T-helper 1 cell treated with Interleukin-12 subunit alpha and Interleukin-12 subunit beta and Interleukin-4 antibody, amounts not matched to agents 30 μg/mL and 1 μg/mL, for 36 hours (primary cell): ENCODE measurements around the gene TUBB4A.

Experiments
- H3K27ac Mint-ChIP-seq: one replicate; pipeline ENCODE4 v1.8.0; 2021; ENCODE audit warnings: mild to moderate bottlenecking, mixed read lengths
- H3K27me3 Mint-ChIP-seq: one replicate; pipeline ENCODE4 v1.8.0; 2021; ENCODE audit warnings: low read depth, mixed read lengths
- H3K36me3 Mint-ChIP-seq: one replicate; pipeline ENCODE4 v1.8.0; 2021; ENCODE audit warnings: low read depth, mixed read lengths
- H3K4me1 Mint-ChIP-seq: one replicate; pipeline ENCODE4 v1.8.0; 2021; ENCODE audit warnings: low read depth, mixed read lengths
- H3K4me3 Mint-ChIP-seq: one replicate; pipeline ENCODE4 v1.8.0; 2021; ENCODE audit warnings: mild to moderate bottlenecking, moderate library complexity, mixed read lengths
- H3K9me3 Mint-ChIP-seq: one replicate; pipeline ENCODE4 v1.8.0; 2021; ENCODE audit warnings: mixed read lengths

TUBB4A gene

GRCh38 chr19:6530386-6531162 lies 28.5 kb upstream of the TUBB4A start, which contains the start of gene TNFSF9:
Gene TNFSF9, plus strand, starts transcription at chr19:6531026. Its CDS starts 11 bp downstream, at chr19:6531037.
- H3K4me1 Mint-ChIP-seq = peaks cover 31% of the 10 kb centered on the region
- H3K9me3 Mint-ChIP-seq = no peaks in the 10 kb centered on the region
- H3K27ac Mint-ChIP-seq = peak within 1 kb of the TSS; percentile 58
- H3K4me3 Mint-ChIP-seq = peak within 1 kb of the TSS; percentile 90
- peaks cover 35% of the 10 kb centered on the region for H3K27me3 Mint-ChIP-seq
- H3K36me3 Mint-ChIP-seq = peaks cover 6% of the 10 kb centered on the region

DNA sequence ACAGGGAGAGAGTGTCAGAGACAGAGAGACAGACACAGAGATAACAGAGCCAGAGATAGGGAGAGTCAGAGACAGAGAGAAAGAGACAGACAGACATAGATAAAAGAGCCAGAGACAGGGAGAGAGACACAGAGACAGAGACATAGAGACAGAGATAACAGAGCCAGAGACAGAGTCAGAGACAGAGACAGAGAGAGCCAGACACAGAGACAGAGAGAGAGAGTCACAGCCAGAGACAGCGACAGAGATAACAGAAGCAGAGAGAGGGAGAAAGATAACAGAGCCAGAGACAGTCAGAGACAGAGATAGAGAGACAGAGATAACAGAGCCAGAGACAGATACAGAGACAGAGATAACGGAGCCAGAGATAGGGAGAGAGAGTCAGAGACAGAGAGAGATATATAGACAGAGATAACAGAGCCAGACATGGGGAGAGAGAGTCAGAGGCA lies 27.9 kb upstream of the TUBB4A start:
- no peaks in the 10 kb centered on the region for H3K9me3 Mint-ChIP-seq
- peaks cover 35% of the 10 kb centered on the region for H3K27me3 Mint-ChIP-seq
- peak overlapping the region; percentile 90 for H3K4me3 Mint-ChIP-seq
- H3K27ac Mint-ChIP-seq = peak overlapping the region; percentile 58
- H3K36me3 Mint-ChIP-seq = peaks cover 6% of the 10 kb centered on the region
- H3K4me1 Mint-ChIP-seq = peaks cover 30% of the 10 kb centered on the region

DNA sequence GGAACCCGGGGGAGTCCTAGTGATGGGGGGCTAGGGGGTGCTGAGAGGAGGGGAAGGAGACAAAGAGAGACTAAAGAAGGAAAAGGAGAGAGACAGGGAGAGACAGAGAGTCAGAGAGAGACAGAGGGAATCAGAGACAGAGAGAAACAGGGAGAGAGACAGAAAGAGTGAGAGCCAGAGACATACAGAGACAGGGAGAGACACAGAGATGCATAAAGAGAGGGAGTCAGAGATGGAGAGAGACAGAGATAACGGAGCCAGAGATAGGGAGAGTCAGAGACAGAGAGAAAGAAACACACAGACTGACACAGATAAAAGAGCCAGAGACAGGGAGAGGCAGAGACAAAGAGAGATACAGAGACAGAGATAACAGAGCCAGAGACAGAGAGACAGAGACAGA lies 27.2 kb upstream of the TUBB4A start:
- no peaks in the 10 kb centered on the region for H3K9me3 Mint-ChIP-seq
- peaks cover 28% of the 10 kb centered on the region for H3K4me1 Mint-ChIP-seq
- peaks cover 6% of the 10 kb centered on the region for H3K36me3 Mint-ChIP-seq
- peaks cover 35% of the 10 kb centered on the region for H3K27me3 Mint-ChIP-seq
- H3K27ac Mint-ChIP-seq = peak overlapping the region; percentile 16
- peak overlapping the region; percentile 90 for H3K4me3 Mint-ChIP-seq

DNA sequence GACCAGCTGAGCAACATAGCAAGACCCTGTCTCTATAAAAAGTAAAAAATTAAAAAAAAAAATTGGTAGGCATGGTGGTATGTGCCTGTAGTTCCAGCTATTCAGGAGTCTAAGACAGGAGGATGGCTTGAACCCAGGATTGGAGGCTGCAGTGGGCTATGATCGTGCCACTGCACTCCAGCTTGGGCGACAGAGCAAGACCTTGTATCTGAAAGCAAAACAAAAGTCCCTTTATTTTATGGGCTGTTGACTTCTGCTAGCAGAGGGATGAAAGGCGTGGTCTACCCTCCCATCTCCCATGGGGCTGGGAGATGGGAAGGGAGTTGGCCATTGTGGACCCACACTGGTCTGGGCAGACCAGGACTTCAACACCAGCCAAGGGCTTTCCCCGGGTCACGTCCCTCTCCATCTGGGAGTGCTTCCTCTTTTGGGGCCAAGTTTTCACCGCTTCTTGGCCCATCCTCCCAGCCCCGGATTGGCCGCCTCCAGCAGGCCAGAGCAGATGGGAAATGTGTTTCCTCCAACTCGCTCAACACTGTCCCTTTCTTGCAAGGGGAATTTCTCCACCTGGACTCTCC lies 26.5 kb upstream of the TUBB4A start:
- Mint-ChIP-seq H3K36me3 (peaks cover 6% of the 10 kb centered on the region), H3K27ac (no peak overlapping the region), H3K4me3 (no peak overlapping the region), H3K27me3 (peaks cover 35% of the 10 kb centered on the region), H3K9me3 (no peaks in the 10 kb centered on the region), H3K4me1 (peaks cover 28% of the 10 kb centered on the region)

DNA sequence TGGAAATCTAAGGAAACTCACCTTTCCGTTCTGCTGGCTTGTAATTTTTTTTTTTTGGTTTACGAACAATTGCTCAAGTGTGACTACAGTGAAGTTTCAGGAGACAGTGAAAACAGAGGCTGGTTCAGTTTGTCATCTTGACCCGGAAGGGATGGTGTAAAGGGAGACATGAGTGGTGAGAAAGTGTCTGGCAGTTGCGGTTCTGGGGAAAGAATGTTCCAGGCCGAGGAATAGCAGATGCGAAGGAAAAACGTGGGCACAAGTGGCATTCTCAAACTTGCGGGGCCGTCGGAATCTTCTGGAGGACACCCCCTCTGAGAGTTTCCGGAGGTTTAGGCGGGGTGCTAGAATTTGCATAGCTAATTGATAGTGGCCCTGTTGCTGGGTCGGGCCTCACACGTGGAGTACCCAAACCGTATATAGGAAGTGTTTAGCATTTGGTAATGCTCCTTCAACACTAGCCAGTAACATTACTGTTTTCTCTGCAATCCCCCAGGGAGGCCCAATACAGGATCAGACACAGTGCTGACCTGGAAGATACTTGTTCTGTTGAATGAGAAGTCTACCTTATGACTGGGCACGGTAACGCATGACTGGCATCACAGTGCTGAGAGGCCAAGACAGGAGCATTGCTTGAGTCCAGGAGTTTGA lies 25.9 kb upstream of the TUBB4A start:
- H3K27ac Mint-ChIP-seq = no peak overlapping the region
- no peak overlapping the region for H3K4me3 Mint-ChIP-seq
- H3K4me1 Mint-ChIP-seq = peaks cover 28% of the 10 kb centered on the region
- H3K27me3 Mint-ChIP-seq = peaks cover 35% of the 10 kb centered on the region
- no peaks in the 10 kb centered on the region for H3K9me3 Mint-ChIP-seq
- peaks cover 6% of the 10 kb centered on the region for H3K36me3 Mint-ChIP-seq

DNA sequence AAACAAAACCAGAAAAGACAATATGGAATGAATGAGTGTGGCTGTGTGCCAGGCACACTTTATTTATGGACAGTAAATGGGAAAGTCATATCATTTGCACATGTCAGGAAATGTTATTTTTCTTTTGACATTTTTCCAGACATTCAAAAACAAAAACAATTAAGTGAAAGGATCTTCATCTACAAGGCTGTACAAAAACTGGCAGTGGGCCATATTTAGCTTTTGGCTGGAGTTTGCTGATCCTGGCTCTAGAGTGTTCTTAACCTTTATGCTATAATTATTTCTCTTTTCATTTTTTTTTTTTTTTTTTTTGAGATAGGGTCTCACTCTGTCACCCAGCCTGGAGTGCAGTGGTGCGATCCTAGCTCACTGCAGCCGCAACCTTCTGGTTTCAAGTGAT lies 22.2 kb upstream of the TUBB4A start:
- no peak overlapping the region for H3K4me3 Mint-ChIP-seq
- H3K9me3 Mint-ChIP-seq = no peaks in the 10 kb centered on the region
- peaks cover 8% of the 10 kb centered on the region for H3K4me1 Mint-ChIP-seq
- H3K36me3 Mint-ChIP-seq = no peaks in the 10 kb centered on the region
- no peak overlapping the region for H3K27ac Mint-ChIP-seq
- H3K27me3 Mint-ChIP-seq = peaks cover 10% of the 10 kb centered on the region

DNA sequence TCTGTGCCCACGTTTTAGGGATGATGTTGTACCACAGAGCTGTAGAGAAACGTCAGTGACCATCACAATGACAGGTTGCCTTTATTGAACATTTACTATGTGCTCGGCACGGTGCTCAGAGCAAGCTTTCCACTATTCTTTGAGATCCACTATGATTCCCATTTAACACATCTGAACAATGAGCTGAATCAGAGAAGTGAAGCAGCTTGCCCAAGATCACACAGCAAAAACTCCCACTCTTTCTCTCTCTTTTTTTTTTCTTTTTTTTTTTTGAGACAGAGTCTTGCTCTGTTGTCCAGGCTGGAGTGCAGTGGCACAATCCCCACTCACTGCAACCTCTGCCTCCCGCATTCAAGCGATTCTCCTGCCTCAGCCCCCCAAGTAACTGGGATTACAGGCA lies 20.6 kb upstream of the TUBB4A start:
- Mint-ChIP-seq H3K9me3 (no peaks in the 10 kb centered on the region), H3K27ac (no peak overlapping the region), H3K36me3 (no peaks in the 10 kb centered on the region), H3K27me3 (peaks cover 5% of the 10 kb centered on the region), H3K4me1 (peaks cover 18% of the 10 kb centered on the region), H3K4me3 (no peak overlapping the region)

DNA sequence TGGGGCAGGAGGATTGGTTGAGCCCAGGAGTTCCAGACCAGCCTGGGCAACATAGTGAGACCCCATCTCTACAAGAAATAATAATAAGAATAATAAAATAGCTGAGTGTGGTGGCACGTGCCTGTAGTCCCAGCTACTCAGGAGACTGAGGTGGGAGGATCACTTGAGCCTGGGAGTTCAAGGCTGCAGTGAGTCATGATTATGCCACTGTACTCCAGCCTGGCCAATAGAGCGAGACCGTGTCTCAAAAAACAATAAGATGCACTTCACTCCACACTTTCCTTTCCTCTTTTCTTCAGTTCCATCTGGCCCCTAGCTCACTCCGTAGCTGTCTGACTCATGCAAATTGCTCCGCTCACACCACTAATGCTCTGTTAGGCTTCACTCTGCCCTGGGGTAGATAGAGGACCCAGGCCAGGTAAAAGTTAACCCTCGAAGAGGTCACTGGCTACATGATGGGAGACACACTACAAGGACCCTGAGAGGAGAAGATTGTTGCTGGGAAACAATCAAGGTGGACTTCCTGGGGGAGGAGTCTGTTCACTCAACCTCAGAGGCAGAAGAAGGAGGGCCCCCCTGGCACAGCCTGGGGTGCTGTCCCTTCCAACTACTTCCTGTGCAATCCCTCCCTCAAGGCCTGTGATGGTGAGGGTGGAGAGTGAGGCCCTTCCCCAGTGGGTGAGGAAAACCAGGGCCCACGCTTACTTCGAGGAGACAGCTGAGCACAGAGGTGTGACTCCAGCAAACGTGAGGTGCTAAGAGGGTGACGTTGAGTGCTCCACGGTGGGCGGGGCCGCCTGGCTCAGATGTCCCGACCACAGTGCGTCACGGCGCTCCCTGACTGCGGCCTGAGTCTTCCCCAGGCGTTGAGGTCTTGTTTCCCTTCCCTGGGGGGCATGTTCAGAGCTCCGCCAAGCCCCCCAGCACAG lies 19.9 kb upstream of the TUBB4A start:
- Mint-ChIP-seq H3K9me3 (no peaks in the 10 kb centered on the region), H3K4me3 (no peak overlapping the region), H3K36me3 (no peaks in the 10 kb centered on the region), H3K4me1 (peaks cover 23% of the 10 kb centered on the region), H3K27ac (no peak overlapping the region), H3K27me3 (peaks cover 3% of the 10 kb centered on the region)

- H3K36me3 Mint-ChIP-seq = no peaks in the 10 kb centered on the region
- peak overlapping the region; percentile 30 for H3K4me3 Mint-ChIP-seq
- H3K27ac Mint-ChIP-seq = peak overlapping the region; percentile 65
These were observed 17.2 kb upstream of the TUBB4A start for GRCh38 chr19:6519289-6519688.

DNA sequence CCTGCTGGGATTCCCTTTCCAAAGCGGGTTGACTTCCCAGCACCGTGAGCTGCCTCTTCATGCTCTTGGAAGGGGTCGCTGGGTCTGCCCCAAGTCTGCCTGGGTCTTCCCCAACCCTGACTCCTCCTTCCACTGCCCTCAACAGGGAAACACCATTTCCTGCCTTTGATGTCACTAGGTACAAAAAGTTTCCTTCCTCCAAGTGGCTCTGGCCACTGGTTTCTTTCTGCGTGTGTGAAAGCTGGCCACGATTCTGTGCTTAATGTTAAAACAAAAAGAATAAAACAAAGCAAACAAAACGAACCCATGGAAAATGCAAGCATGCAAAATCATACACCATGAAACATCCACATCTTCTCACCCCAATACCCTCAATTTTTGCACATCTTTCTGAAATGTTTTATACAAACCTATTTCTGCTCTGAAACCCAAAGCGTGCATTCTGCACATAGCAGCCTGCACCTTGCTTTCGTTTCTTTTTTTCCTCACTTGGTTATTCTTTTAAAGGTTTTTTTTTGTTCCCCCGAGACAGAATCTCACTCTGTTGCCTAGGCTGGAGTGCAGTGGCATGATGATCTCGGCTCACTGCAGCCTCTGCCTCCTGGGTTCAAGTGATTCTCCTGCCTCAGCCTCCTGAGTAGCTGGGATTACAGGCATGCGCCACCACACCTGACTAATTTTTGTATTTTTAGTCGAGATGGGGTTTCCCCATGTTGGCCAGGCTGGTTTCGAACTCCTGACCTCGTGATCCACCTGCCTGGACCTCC lies 16.2 kb upstream of the TUBB4A start:
- H3K27ac Mint-ChIP-seq = peak overlapping the region; percentile 79

More at GRCh38 chr19:6519289-6519688, 17.2 kb upstream of the TUBB4A start:
- H3K9me3 Mint-ChIP-seq = no peaks in the 10 kb centered on the region
- peaks cover 34% of the 10 kb centered on the region for H3K4me1 Mint-ChIP-seq
- peaks cover 3% of the 10 kb centered on the region for H3K27me3 Mint-ChIP-seq

GRCh38 chr19:6516659-6517291 lies 14.7 kb upstream of the TUBB4A start:
- H3K36me3 Mint-ChIP-seq = no peaks in the 10 kb centered on the region
- H3K9me3 Mint-ChIP-seq = no peaks in the 10 kb centered on the region
- H3K27me3 Mint-ChIP-seq = peaks cover 3% of the 10 kb centered on the region
- H3K4me3 Mint-ChIP-seq = peak overlapping the region; percentile 94
- peaks cover 30% of the 10 kb centered on the region for H3K4me1 Mint-ChIP-seq
- H3K27ac Mint-ChIP-seq = peak overlapping the region; percentile 86

More for the DNA sequence above, 16.2 kb upstream of the TUBB4A start:
- Mint-ChIP-seq H3K9me3 (no peaks in the 10 kb centered on the region), H3K36me3 (no peaks in the 10 kb centered on the region), H3K27me3 (peaks cover 3% of the 10 kb centered on the region), H3K4me1 (peaks cover 34% of the 10 kb centered on the region), H3K4me3 (peak overlapping the region; percentile 56)

- H3K9me3 Mint-ChIP-seq = no peaks in the 10 kb centered on the region
- peak overlapping the region; percentile 91 for H3K27ac Mint-ChIP-seq
- peak overlapping the region; percentile 94 for H3K4me3 Mint-ChIP-seq
- no peaks in the 10 kb centered on the region for H3K36me3 Mint-ChIP-seq
- H3K27me3 Mint-ChIP-seq = peaks cover 3% of the 10 kb centered on the region
- peaks cover 30% of the 10 kb centered on the region for H3K4me1 Mint-ChIP-seq
These were observed 14.0 kb upstream of the TUBB4A start for GRCh38 chr19:6516018-6516658.
